Testis (tissue), 2 donors: ENCODE measurements around the gene ALOX5AP.

Experiments
- CTCF ChIP-seq, 3 experiments: fragments of 450-650 bp in 2 of 3; fragments of 200-600 bp in 1 of 3; sonication (generic) in 1 of 3; IDR thresholded peaks; one replicate each; pipeline ENCODE4 v1.5.1; 2016 to 2019; ENCODE audit warnings: antibody characterized with exemption in 3 of 3, mild to moderate bottlenecking in 2 of 3, moderate library complexity in 1 of 3
- POLR2A ChIP-seq: fragments of 450-650 bp; IDR thresholded peaks from one replicate; pipeline ENCODE4 v1.6.1; 2017; ENCODE audit warnings: antibody characterized with exemption, mild to moderate bottlenecking, moderate library complexity

GRCh38 chr13:30766231-30766630 is 30.9 kb downstream of the ALOX5AP start:
- no peak for TF ChIP-seq CTCF (IDR thresholded peaks at IDR 0.05)
- no peak for TF ChIP-seq POLR2A
